GM19043 (cell line): Measurements from ENCODE around the gene LFNG.

Experiments
- ATAC-seq: cut with Tn5 transposase; IDR thresholded peaks from one replicate; pipeline ENCODE4 v1.9.1; 2021; ENCODE audit warnings: low read depth; ENCODE audit not compliant: unreplicated experiment

LFNG gene, protein sequence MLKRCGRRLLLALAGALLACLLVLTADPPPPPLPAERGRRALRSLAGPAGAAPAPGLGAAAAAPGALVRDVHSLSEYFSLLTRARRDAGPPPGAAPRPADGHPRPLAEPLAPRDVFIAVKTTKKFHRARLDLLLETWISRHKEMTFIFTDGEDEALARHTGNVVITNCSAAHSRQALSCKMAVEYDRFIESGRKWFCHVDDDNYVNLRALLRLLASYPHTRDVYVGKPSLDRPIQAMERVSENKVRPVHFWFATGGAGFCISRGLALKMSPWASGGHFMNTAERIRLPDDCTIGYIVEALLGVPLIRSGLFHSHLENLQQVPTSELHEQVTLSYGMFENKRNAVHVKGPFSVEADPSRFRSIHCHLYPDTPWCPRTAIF

DNA sequence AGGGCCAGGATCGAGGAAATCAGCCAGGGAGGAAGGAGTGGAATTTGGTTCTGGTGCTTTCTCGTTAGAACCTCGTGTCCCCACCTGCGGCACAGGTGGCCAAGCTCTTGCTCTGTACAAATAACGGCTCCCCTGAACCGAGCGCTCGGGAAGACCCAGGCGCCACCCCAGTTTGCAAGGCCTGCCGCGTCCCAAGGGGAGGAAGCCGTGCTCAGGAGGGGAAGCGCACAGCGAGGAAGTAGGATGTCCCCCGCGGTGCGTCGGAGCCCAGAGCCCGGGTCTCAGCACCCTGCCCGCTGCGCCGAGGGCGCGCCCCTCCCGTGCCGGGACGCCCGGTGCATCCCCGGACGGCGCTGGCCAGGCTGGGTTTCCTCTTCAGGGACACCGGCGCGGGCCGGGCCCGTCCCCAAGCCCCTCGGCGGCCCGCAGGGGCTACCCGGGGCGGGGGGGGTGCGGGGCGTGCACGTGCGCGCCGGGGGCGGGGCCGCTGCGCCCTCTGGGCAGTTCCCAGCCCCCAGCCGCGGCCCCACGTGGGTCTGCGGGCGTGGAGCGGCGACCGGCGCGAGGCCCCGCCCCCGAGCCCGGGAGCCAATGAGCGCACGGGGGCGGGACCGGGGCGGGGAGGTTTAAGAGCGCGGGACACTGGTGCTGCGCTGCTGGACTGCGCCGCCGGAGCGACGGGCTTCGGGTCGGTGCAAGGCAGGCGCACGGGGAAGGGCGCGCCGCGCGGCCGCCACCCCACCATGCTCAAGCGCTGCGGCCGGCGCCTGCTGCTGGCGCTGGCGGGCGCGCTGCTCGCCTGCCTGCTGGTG lies at the start of gene LFNG:
Gene LFNG (plus strand): TSS at position 656 of the 812 bp plus-strand sequence. CDS start 88 bp downstream, at position 744.
- ATAC-seq = peak; percentile 68

DNA sequence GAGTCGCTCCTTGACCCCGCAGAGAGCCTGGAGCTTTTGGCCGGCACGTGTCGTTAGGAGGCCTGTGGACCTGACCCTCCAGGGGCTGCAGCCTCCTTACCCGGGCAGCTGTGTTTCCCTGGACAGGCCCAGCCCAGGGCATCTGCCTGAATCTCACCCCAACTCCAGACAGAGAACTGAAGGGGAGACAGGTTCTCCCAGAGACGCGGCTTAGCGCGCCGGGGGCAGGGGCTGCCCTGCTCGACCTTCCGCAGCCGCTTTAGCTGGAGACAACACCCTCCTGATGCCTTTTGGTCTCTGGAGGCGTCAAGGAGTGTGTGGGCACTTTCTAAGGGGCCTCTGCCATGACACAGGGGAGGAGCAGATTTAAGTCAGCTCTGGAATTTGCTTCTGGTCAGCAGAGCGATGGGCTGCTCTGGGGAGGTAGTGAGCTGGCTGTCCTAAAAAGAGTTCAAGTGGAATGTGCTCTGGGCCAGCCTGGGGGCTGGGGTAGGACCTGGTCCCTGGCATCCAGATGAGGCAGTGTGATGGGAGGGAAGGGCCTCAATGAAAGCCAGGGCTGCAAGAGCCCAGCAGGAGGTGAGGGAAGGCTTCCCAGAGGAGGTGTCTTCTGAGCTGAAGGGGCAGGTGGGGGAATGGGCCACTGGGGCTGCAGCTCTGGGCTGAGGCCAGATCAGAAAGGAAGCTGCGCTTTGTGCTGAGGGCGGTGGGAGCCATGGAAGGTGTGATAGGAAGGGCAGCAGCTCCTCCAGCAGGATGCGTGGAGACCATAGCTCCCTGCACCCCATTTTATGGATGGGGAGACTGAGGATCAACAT lies 49.2 kb upstream of the LFNG start:
- ATAC-seq = no peak

- ATAC-seq = no peak
Measured at GRCh38 chr7:2471022-2471329, 48.6 kb upstream of the LFNG start.

- no peak for ATAC-seq
Measured at GRCh38 chr7:2471396-2471795, 48.2 kb upstream of the LFNG start.

DNA sequence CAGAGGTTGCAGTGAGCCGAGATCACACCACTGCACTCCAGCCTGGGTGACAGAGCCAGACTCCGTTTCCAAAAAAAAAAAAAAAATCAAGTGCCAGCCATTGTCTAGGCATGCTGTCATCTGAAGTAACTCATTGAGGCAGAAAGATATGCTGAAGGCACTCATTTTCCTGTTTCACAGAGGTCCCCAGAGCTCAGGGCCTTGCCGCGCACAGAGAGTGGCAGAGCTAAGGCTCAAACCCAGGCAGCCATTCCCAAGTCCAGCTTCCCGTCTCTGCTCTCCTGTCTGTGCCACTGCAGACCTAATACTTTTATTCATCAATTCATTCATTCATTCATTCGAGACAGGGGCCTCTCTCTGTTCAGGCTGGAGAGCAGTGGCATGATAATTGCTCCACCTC lies 46.8 kb upstream of the LFNG start:
- ATAC-seq = no peak

GRCh38 chr7:2473496-2474180 lies 45.9 kb upstream of the LFNG start:
- no peak for ATAC-seq

DNA sequence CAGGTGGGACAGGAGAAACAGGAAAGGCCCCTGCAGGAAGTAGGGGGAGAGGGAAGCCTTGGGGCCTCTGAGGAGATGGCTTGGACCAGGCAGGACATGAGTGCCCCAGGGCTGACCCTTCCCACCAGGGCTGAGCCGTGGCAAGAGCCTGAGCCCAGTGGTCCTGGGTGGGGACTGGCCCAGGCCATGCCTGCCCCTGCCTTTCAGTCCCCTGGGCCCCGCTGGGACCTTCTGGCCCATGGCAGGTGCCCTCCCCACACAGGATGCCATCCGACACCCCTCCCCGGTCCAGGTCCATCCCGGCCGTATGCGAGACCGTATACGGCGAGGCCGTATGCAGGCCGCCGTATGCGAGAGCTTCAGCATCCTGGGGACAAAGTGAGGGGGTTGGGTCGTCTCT lies 45.4 kb upstream of the LFNG start:
- no peak for ATAC-seq

- no peak for ATAC-seq
Measured at GRCh38 chr7:2474813-2475677, 44.5 kb upstream of the LFNG start.

DNA sequence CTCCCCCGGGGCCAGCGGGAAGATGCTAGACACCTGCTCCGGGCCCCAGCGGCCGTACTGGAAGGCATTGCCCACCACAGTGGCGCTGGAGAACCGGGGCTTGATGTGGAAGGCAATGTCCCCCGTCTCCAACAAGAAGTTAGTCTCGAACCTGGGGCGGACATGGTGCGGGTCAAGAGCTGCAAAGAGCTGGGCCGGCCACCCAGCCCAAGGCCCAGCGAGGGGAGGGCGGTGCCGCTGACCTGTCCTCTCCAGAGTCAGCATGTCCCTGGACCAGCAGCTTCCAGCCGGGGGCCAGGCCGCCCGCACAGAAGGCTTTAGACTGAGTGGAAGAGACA lies 43.9 kb upstream of the LFNG start:
- no peak for ATAC-seq

DNA sequence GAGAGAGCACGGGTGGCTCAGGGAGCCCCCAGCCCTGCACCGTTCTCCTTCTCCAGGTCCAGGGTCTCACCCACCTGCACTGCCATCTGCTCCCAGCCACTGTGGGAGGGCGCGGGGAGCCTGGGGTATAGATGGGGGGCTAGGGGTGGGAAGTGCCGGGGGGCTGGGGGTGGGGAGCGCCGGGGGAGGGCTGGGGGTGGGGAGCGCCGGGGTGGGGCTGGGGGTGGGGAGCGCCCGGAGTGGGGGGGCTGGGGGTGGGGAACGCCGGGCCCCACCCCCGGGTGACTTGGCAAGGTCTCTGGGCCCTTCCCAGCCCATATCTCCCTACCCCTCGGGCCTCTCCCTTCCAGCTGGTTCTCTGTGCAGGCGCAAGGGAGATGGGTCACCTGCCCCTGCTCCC lies 43.3 kb upstream of the LFNG start, which contains the start of gene GRIFIN:
Gene GRIFIN (minus strand): TSS at position 101 of the 400 bp plus-strand sequence. CDS start 15 bp downstream, at position 86.
- ATAC-seq = no peak

- no peak for ATAC-seq
Measured at GRCh38 chr7:2476776-2477446, 42.7 kb upstream of the LFNG start.

- no peak for ATAC-seq
Measured at GRCh38 chr7:2477447-2478398, 41.9 kb upstream of the LFNG start.

DNA sequence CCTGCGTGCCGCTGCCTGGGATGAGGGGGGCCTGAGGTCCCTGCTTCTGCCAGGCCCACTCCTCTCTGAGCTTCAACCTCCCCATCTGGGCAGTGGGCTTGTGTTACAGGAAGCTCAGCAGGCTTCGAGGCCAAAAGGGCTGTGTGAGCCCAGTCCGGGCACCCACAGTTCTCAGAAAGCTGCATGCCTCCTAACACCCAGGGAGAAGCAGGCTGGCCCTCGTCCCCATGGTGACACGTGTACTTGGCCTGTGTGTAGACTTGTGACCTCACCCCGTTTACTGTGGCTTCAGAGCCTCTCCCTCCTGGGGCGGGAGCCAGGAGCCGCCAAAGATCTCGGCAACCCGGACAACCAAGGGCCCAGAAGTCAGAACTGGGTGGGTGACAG lies 41.2 kb upstream of the LFNG start:
- no peak for ATAC-seq

DNA sequence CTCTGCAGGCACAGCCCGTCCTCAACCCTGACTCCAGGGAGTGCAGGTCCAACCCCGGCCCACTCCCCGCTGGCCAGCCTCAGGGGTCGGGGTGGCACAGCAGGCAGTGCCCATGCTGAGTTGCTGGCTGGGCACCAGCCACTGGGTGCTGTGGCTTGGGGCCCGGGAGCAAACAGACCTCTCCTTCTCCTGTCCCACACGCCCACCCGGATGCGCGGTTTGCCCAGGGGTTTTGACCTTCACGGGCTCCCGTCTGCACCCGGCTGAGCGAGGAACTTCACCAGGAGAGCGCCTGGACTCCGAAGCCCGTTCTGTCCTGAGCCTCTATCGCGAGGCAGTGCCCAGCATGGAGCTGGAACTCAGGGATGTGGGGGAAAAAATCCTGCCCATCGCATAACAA lies 40.8 kb upstream of the LFNG start:
- no peak for ATAC-seq

DNA sequence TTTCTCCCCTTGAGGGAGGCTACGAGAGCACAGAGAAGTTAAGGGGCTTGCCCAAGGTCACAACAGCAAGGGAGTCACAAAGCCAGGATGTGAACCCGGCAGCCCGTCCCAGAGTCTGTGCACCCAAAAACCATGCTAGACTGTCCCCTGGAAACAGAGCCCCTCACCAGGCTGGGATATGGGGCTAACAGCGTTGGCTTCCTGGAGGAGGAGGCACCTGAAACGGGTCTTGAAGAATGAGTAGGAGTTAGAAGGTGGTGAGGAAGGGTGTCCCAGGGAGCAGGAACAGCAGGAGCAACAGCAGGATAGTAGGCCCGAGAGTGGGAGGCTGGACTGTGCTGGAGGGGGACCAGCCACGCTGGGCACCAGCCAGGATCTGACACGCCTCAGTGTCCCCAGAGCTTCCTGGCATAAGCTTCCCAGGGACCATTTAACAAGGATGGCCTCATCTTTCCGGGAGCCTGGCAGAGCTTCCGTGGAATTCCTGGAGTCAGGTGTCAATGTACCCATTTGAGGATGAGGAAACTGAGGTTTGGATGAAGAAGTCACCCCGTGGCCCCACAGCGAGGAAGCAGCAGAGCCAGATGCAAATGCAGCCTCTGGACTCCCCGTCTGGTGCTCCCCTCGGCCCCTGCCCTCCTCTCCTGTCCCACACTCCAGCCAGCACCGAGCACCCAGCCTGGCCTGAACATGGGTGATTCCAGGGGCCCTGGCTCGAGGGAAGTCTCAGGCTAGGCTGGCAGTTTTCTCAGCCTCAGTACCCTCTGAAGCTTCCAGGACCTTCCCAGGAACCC lies 40.1 kb upstream of the LFNG start:
- ATAC-seq = no peak

- ATAC-seq = no peak
Measured at GRCh38 chr7:2480070-2480408, 39.5 kb upstream of the LFNG start.

- no peak for ATAC-seq
Measured at GRCh38 chr7:2481195-2481594, 38.4 kb upstream of the LFNG start.
